Inferior parietal cortex (tissue), 1 donor: ENCODE results near the gene PSMD14.
"Not testable (repeated sequence)": the region's sequence is repeated elsewhere in the genome, so short reads cannot be mapped to it uniquely, and the experiment has no call there.

Experiments
- DNase-seq: peaks from one replicate; pipeline ENCODE4 v3.0.0-alpha.2; 2016; ENCODE audit errors: extremely low spot score

Gene PSMD14

GRCh38 chr2:161335626-161336025, 27.4 kb downstream of the PSMD14 start:
- no peak for DNase-seq

- no peak for DNase-seq
These were observed 29.0 kb downstream of the PSMD14 start for GRCh38 chr2:161337247-161337646.

- not testable (repeated sequence) for DNase-seq
These were observed 31.3 kb downstream of the PSMD14 start for GRCh38 chr2:161339532-161339931.

- not testable (repeated sequence) for DNase-seq
These were observed 32.7 kb downstream of the PSMD14 start for GRCh38 chr2:161340930-161341413.

GRCh38 chr2:161343235-161343634, 35.0 kb downstream of the PSMD14 start:
- DNase-seq: no peak

- no peak for DNase-seq
These were observed 36.5 kb downstream of the PSMD14 start for GRCh38 chr2:161344692-161345091.

- no peak for DNase-seq
These were observed 43.5 kb downstream of the PSMD14 start for GRCh38 chr2:161351678-161352077.

GRCh38 chr2:161352719-161353118, 44.5 kb downstream of the PSMD14 start:
- no peak for DNase-seq

- DNase-seq: no peak
These were observed 45.3 kb downstream of the PSMD14 start for GRCh38 chr2:161353543-161353942.

GRCh38 chr2:161354106-161354505, 45.9 kb downstream of the PSMD14 start:
- no peak for DNase-seq

- DNase-seq: no peak
These were observed 46.9 kb downstream of the PSMD14 start for GRCh38 chr2:161355106-161355505.

GRCh38 chr2:161355983-161356382, 47.8 kb downstream of the PSMD14 start:
- no peak for DNase-seq

- DNase-seq: no peak
These were observed 48.9 kb downstream of the PSMD14 start for GRCh38 chr2:161357097-161357496.

- no peak for DNase-seq
These were observed 50.6 kb downstream of the PSMD14 start for GRCh38 chr2:161358838-161359237.

GRCh38 chr2:161360095-161360654, 52.0 kb downstream of the PSMD14 start:
- DNase-seq: not testable (repeated sequence)

- no peak for DNase-seq
These were observed 54.4 kb downstream of the PSMD14 start for GRCh38 chr2:161362568-161363166.

GRCh38 chr2:161367675-161368074, 59.5 kb downstream of the PSMD14 start:
- no peak for DNase-seq

GRCh38 chr2:161369311-161369710, 61.1 kb downstream of the PSMD14 start:
- DNase-seq: no peak

GRCh38 chr2:161370981-161371380, 62.8 kb downstream of the PSMD14 start:
- DNase-seq: peak; percentile 39

GRCh38 chr2:161371869-161372268, 63.6 kb downstream of the PSMD14 start:
- DNase-seq: no peak

- DNase-seq: no peak
These were observed 65.7 kb downstream of the PSMD14 start for GRCh38 chr2:161373942-161374341.

GRCh38 chr2:161374446-161374845, 66.2 kb downstream of the PSMD14 start:
- no peak for DNase-seq

- no peak for DNase-seq
These were observed 71.5 kb downstream of the PSMD14 start for GRCh38 chr2:161379740-161380139.

GRCh38 chr2:161381546-161381945, 73.3 kb downstream of the PSMD14 start:
- no peak for DNase-seq
